H1 (cell line): ENCODE results near the gene UPF2.

Experiments used
- BRCA1 ChIP-seq: IDR thresholded peaks from 2 replicates; pipeline ENCODE4 v1.6.1; 2012; ENCODE audit warnings: low read depth, low read length, improper control_type of control experiment
- CBX5 ChIP-seq: fragments of 300-800, 300-1000 bp; sonication (generic); IDR thresholded peaks from 2 replicates; pipeline ENCODE4 v1.7.1; 2016; ENCODE audit warnings: antibody characterized with exemption, low read length, low read depth
- CEBPB ChIP-seq: IDR thresholded peaks from 2 replicates; pipeline ENCODE4 v1.6.1; 2012; ENCODE audit warnings: low read depth, low read length
- EGR1 ChIP-seq: IDR thresholded peaks from 2 replicates; pipeline ENCODE4 v1.6.1; 2011; ENCODE audit warnings: low read depth, low read length, borderline replicate concordance
- EZH2 ChIP-seq: fragments of 200-600 bp; sonication (generic); IDR thresholded peaks from 2 replicates; pipeline ENCODE4 v1.7.1; 2012; ENCODE audit warnings: low read depth, mild to moderate bottlenecking, moderate library complexity, low read length, inconsistent platforms; ENCODE audit not compliant: severe bottlenecking
- HDAC2 ChIP-seq, 2 experiments: fragments of 300-600 bp in 1 of 2; sonication (generic) in 1 of 2; IDR thresholded peaks; 2 replicates each; pipeline ENCODE4 v1.6.1; 2011 to 2012; ENCODE audit warnings: low read depth in 2 of 2, low read length in 2 of 2, mild to moderate bottlenecking in 2 of 2, moderate library complexity in 2 of 2, borderline replicate concordance in 1 of 2, inconsistent platforms in 1 of 2
- JUN ChIP-seq: IDR thresholded peaks from 2 replicates; pipeline ENCODE4 v1.6.1; 2011; ENCODE audit warnings: low read depth, mild to moderate bottlenecking, improper control_type of control experiment, low read length
- MAFK ChIP-seq: IDR thresholded peaks from 2 replicates; pipeline ENCODE4 v1.6.1; 2012; ENCODE audit warnings: low read depth, mild to moderate bottlenecking, improper control_type of control experiment, low read length
- POLR2A ChIP-seq, 2 experiments: IDR thresholded peaks; 1 replicate in 1 of 2; 2 replicates in 1 of 2; pipeline ENCODE4 v1.6.1; 2011; ENCODE audit warnings: low read depth in 2 of 2, low read length in 2 of 2, mild to moderate bottlenecking in 2 of 2; ENCODE audit errors: control extremely low read depth in 1 of 2
- POLR2AphosphoS5 ChIP-seq: IDR thresholded peaks from 2 replicates; pipeline ENCODE4 v1.6.1; 2011; ENCODE audit warnings: low read depth, low read length
- SIN3A ChIP-seq, 2 experiments: IDR thresholded peaks in 1 of 2; conservative IDR thresholded peaks in 1 of 2; 2 replicates each; pipeline ENCODE4 v1.6.1; 2011 to 2012; ENCODE audit warnings: low read length in 2 of 2, improper control_type of control experiment in 1 of 2, low read depth in 1 of 2, mild to moderate bottlenecking in 1 of 2
- TAF1 ChIP-seq: IDR thresholded peaks from 2 replicates; pipeline ENCODE4 v1.6.1; 2011; ENCODE audit warnings: mild to moderate bottlenecking, low read depth, low read length
- TF ChIP-seq, protein P1 (sequence below), 3 experiments: IDR thresholded peaks; 1 replicate in 2 of 3; 2 replicates in 1 of 3; pipeline versions ENCODE4 v1.5.1 to v1.6.1; 2011; ENCODE audit warnings: low read length in 3 of 3, mild to moderate bottlenecking in 3 of 3, inconsistent platforms in 2 of 3, low read depth in 1 of 3, moderate library complexity in 1 of 3; ENCODE audit not compliant: insufficient read depth in 1 of 3; ENCODE audit errors: control extremely low read depth in 1 of 3
- TF ChIP-seq, protein P2 (sequence below): IDR thresholded peaks from 2 replicates; pipeline ENCODE4 v1.6.1; 2011; ENCODE audit warnings: low read length, improper control_type of control experiment

- TF ChIP-seq, protein P1, sequence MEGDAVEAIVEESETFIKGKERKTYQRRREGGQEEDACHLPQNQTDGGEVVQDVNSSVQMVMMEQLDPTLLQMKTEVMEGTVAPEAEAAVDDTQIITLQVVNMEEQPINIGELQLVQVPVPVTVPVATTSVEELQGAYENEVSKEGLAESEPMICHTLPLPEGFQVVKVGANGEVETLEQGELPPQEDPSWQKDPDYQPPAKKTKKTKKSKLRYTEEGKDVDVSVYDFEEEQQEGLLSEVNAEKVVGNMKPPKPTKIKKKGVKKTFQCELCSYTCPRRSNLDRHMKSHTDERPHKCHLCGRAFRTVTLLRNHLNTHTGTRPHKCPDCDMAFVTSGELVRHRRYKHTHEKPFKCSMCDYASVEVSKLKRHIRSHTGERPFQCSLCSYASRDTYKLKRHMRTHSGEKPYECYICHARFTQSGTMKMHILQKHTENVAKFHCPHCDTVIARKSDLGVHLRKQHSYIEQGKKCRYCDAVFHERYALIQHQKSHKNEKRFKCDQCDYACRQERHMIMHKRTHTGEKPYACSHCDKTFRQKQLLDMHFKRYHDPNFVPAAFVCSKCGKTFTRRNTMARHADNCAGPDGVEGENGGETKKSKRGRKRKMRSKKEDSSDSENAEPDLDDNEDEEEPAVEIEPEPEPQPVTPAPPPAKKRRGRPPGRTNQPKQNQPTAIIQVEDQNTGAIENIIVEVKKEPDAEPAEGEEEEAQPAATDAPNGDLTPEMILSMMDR (IDR thresholded peaks at IDR 0.05; ENCODE audit: control extremely low read depth in 1 of 3, insufficient read depth in 1 of 3, low read depth in 1 of 3, low read length in 3 of 3) = no peak
- TF ChIP-seq JUN = no peak
- TF ChIP-seq TAF1 = no peak
- TF ChIP-seq, protein P2, sequence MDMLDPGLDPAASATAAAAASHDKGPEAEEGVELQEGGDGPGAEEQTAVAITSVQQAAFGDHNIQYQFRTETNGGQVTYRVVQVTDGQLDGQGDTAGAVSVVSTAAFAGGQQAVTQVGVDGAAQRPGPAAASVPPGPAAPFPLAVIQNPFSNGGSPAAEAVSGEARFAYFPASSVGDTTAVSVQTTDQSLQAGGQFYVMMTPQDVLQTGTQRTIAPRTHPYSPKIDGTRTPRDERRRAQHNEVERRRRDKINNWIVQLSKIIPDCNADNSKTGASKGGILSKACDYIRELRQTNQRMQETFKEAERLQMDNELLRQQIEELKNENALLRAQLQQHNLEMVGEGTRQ = no peak
- no peak for TF ChIP-seq CEBPB
- TF ChIP-seq CBX5 = no peak
- TF ChIP-seq MAFK = no peak
- TF ChIP-seq POLR2A (IDR thresholded peaks at IDR 0.05; ENCODE audit: control extremely low read depth in 1 of 2, low read depth in 2 of 2, low read length in 2 of 2) = no peak
- no peak for TF ChIP-seq POLR2AphosphoS5
- TF ChIP-seq SIN3A (conservative IDR thresholded peaks at IDR 0.05 in 1 of 2, IDR thresholded peaks at IDR 0.05 in 1 of 2; ENCODE audit: low read depth in 1 of 2, low read length in 2 of 2) = no peak
- no peak for TF ChIP-seq EZH2
- no peak for TF ChIP-seq BRCA1
- TF ChIP-seq HDAC2 (IDR thresholded peaks at IDR 0.05; ENCODE audit: borderline replicate concordance in 1 of 2, low read depth in 2 of 2, low read length in 2 of 2) = no peak
- TF ChIP-seq EGR1 = no peak
These were observed 35.9 kb downstream of the UPF2 start for GRCh38 chr10:12006671-12007070.
